ENCODE data around the gene PRKAB2. TPM values are rescaled to one million over a fixed set of nuclear protein-coding genes. Genes with fewer than 3 reads are reported as not detected.
A peak's percentile ranks its signal among the peaks of the same experiment; 100 is the strongest.

Gene PRKAB2
- total and polyA plus RNA-seq, 9 of the 15 experiments (the other 6 are each of a cell fraction or from before 2014, with no cell fraction given), result 2.3 to 20.8 (median 7.9) TPM

- no peak for TF ChIP-seq POLR3A (IDR thresholded peaks at IDR 0.05; ENCODE audit: borderline replicate concordance, extremely low read depth, insufficient read depth, insufficient read length)
- no peak for TF ChIP-seq ZNF41 (CRISPR knock-in tag; conservative IDR thresholded peaks at IDR 0.05)
- TF ChIP-seq GATAD2A (IDR thresholded peaks at IDR 0.05), result no peak
- no peak for TF ChIP-seq SMARCA4 (IDR thresholded peaks at IDR 0.05)
- TF ChIP-seq, protein P1, sequence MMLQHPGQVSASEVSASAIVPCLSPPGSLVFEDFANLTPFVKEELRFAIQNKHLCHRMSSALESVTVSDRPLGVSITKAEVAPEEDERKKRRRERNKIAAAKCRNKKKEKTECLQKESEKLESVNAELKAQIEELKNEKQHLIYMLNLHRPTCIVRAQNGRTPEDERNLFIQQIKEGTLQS (IDR thresholded peaks at IDR 0.05), result no peak
- TF ChIP-seq, protein P1 (CRISPR knock-in tag; conservative IDR thresholded peaks at IDR 0.05), result no peak
- TF ChIP-seq GTF2E2 (tag; IDR thresholded peaks at IDR 0.05), result 0 out of 2 replicates have a peak, but pooled peaks have one; percentile 20
- TF ChIP-seq STAG1 (CRISPR knock-in tag; IDR thresholded peaks at IDR 0.05; ENCODE audit: borderline replicate concordance), result no peak
- no peak for TF ChIP-seq NR2C2 (CRISPR knock-in tag; IDR thresholded peaks at IDR 0.05)
- no peak for TF ChIP-seq NR2C2 (tag; IDR thresholded peaks at IDR 0.05)
- TF ChIP-seq ZC3H4 (CRISPR knock-in tag; IDR thresholded peaks at IDR 0.05; ENCODE audit: borderline replicate concordance), result 0 out of 2 replicates have a peak, but pooled peaks have one; percentile 44
- no peak for TF ChIP-seq BDP1 (IDR thresholded peaks at IDR 0.05; ENCODE audit: insufficient read depth, insufficient read length)
- TF ChIP-seq ASH1L (IDR thresholded peaks at IDR 0.05; ENCODE audit: borderline replicate concordance, low read depth, partially characterized antibody), result no peak
- no peak for TF ChIP-seq E2F6 (IDR thresholded peaks at IDR 0.05; ENCODE audit: borderline replicate concordance in 1 of 2, extremely low read depth in 1 of 2, insufficient read depth in 1 of 2, insufficient read length in 1 of 2, low read depth in 1 of 2, low read length in 1 of 2, poor library complexity in 1 of 2, severe bottlenecking in 1 of 2)
Observed at GRCh38 chr1:147171399-147172167, 687 bp downstream of the PRKAB2 start (continued).
